ENCODE data around the gene GRID2. TPM values are rescaled to one million over a fixed set of nuclear protein-coding genes. Genes with fewer than 3 reads are reported as not detected.

Gene GRID2
- total RNA-seq, 1 donor: not detected

GRCh38 chr4:92961881-92962280 lies 658.1 kb downstream of the GRID2 start:
- DNase-seq (ENCODE audit: insufficient read length, low spot score, missing footprints): no peak
- Histone ChIP-seq H4K20me1 (ENCODE audit: insufficient read depth, low read length) (no peaks in the 10 kb centered on the region), H3K9me3 (ENCODE audit: low read depth, low read length) (no peaks in the 10 kb centered on the region), H3K79me2 (ENCODE audit: insufficient read depth, low read length) (no peaks in the 10 kb centered on the region), H3K36me3 (ENCODE audit: insufficient read depth, low read length) (no peaks in the 10 kb centered on the region), H3K27ac (ENCODE audit: low read depth, low read length) (no peak overlapping the region), H3K4me1 (ENCODE audit: insufficient read depth, low read length) (no peaks in the 10 kb centered on the region), H3K4me2 (ENCODE audit: insufficient read depth, low read length) (no peak overlapping the region), H3K4me3 (ENCODE audit: insufficient read depth, low read length) (no peak overlapping the region), H2AFZ (ENCODE audit: low read length) (no peak overlapping the region), H3K27me3 (ENCODE audit: insufficient read depth, low read length) (no peaks in the 10 kb centered on the region)
- TF ChIP-seq, protein P1, sequence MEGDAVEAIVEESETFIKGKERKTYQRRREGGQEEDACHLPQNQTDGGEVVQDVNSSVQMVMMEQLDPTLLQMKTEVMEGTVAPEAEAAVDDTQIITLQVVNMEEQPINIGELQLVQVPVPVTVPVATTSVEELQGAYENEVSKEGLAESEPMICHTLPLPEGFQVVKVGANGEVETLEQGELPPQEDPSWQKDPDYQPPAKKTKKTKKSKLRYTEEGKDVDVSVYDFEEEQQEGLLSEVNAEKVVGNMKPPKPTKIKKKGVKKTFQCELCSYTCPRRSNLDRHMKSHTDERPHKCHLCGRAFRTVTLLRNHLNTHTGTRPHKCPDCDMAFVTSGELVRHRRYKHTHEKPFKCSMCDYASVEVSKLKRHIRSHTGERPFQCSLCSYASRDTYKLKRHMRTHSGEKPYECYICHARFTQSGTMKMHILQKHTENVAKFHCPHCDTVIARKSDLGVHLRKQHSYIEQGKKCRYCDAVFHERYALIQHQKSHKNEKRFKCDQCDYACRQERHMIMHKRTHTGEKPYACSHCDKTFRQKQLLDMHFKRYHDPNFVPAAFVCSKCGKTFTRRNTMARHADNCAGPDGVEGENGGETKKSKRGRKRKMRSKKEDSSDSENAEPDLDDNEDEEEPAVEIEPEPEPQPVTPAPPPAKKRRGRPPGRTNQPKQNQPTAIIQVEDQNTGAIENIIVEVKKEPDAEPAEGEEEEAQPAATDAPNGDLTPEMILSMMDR (IDR thresholded peaks at IDR 0.05; ENCODE audit: extremely low read depth, low read depth, low read length): no peak

GRCh38 chr4:92962831-92963230 lies 659.1 kb downstream of the GRID2 start:
- Histone ChIP-seq H3K36me3 (ENCODE audit: insufficient read depth, low read length) (no peaks in the 10 kb centered on the region), H3K27me3 (ENCODE audit: insufficient read depth, low read length) (no peaks in the 10 kb centered on the region), H3K4me3 (ENCODE audit: insufficient read depth, low read length) (no peak overlapping the region), H2AFZ (ENCODE audit: low read length) (no peak overlapping the region), H3K4me2 (ENCODE audit: insufficient read depth, low read length) (no peak overlapping the region), H3K27ac (ENCODE audit: low read depth, low read length) (no peak overlapping the region), H3K4me1 (ENCODE audit: insufficient read depth, low read length) (no peaks in the 10 kb centered on the region), H3K79me2 (ENCODE audit: insufficient read depth, low read length) (no peaks in the 10 kb centered on the region), H3K9me3 (ENCODE audit: low read depth, low read length) (no peaks in the 10 kb centered on the region), H4K20me1 (ENCODE audit: insufficient read depth, low read length) (no peaks in the 10 kb centered on the region)
- no peak for DNase-seq (ENCODE audit: insufficient read length, low spot score, missing footprints)
- TF ChIP-seq, protein P1 (IDR thresholded peaks at IDR 0.05; ENCODE audit: extremely low read depth, low read depth, low read length): no peak

GRCh38 chr4:92968556-92968955 lies 664.8 kb downstream of the GRID2 start:
- H3K27ac ChIP-seq (ENCODE audit: low read depth, low read length): no peak overlapping the region
- no peak for DNase-seq (ENCODE audit: insufficient read length, low spot score, missing footprints)
- H3K27me3 ChIP-seq (ENCODE audit: insufficient read depth, low read length): no peaks in the 10 kb centered on the region
- H3K36me3 ChIP-seq (ENCODE audit: insufficient read depth, low read length): no peaks in the 10 kb centered on the region
- no peaks in the 10 kb centered on the region for H3K9me3 ChIP-seq (ENCODE audit: low read depth, low read length)
- H3K4me1 ChIP-seq (ENCODE audit: insufficient read depth, low read length): no peaks in the 10 kb centered on the region
- H2AFZ ChIP-seq (ENCODE audit: low read length): no peak overlapping the region
- no peaks in the 10 kb centered on the region for H4K20me1 ChIP-seq (ENCODE audit: insufficient read depth, low read length)
- no peaks in the 10 kb centered on the region for H3K79me2 ChIP-seq (ENCODE audit: insufficient read depth, low read length)
- H3K4me3 ChIP-seq (ENCODE audit: insufficient read depth, low read length): no peak overlapping the region
- TF ChIP-seq, protein P1 (IDR thresholded peaks at IDR 0.05; ENCODE audit: extremely low read depth, low read depth, low read length): no peak
- no peak overlapping the region for H3K4me2 ChIP-seq (ENCODE audit: insufficient read depth, low read length)

DNA sequence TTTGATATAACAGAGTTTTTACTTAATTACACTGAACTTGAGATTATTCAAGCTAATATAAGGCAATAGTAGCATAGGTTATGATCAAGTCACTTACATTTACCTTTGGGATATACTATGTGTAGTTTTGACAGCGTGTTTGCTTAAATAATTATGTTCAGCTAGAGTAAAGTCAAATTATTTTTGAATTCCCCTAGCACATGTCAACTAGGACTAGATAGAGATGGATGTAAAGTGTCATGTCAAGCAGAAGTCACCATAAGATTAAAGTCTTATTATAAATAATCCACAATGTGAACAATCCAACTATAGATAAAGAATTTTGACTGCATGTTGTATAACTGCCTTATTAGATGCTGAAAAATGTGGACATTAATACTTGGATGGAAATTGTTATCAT lies 665.2 kb downstream of the GRID2 start:
- Histone ChIP-seq H3K79me2 (ENCODE audit: insufficient read depth, low read length) (no peaks in the 10 kb centered on the region), H3K27me3 (ENCODE audit: insufficient read depth, low read length) (no peaks in the 10 kb centered on the region), H2AFZ (ENCODE audit: low read length) (no peak overlapping the region), H3K4me2 (ENCODE audit: insufficient read depth, low read length) (no peak overlapping the region), H3K4me1 (ENCODE audit: insufficient read depth, low read length) (no peaks in the 10 kb centered on the region), H3K9me3 (ENCODE audit: low read depth, low read length) (no peaks in the 10 kb centered on the region), H3K4me3 (ENCODE audit: insufficient read depth, low read length) (no peak overlapping the region), H3K36me3 (ENCODE audit: insufficient read depth, low read length) (no peaks in the 10 kb centered on the region), H4K20me1 (ENCODE audit: insufficient read depth, low read length) (no peaks in the 10 kb centered on the region), H3K27ac (ENCODE audit: low read depth, low read length) (no peak overlapping the region)
- no peak for DNase-seq (ENCODE audit: insufficient read length, low spot score, missing footprints)
- TF ChIP-seq, protein P1 (IDR thresholded peaks at IDR 0.05; ENCODE audit: extremely low read depth, low read depth, low read length): no peak
